ENCODE measurements around the gene SYCP2L. TPM values are rescaled to one million over a fixed set of nuclear protein-coding genes. Genes with fewer than 3 reads are reported as not detected.

Gene SYCP2L
- total and polyA plus RNA-seq, 2 of the 8 experiments (the other 6 are each of a cell fraction or from before 2014, with no cell fraction given), result 1.7 to 4.2 TPM

GRCh38 chr6:10957414-10957886 is 70.6 kb downstream of the SYCP2L start:
- Histone ChIP-seq H4K8ac (ENCODE audit: extremely low read depth, insufficient read depth, low read length) (no peak overlapping the region), H3K4me2 (ENCODE audit: insufficient read depth in 1 of 2, low read depth in 2 of 2, low read length in 2 of 2) (no peak overlapping the region), H3K23ac (ENCODE audit: insufficient read length) (no peak overlapping the region), H2BK5ac (ENCODE audit: low read depth, low read length) (no peak overlapping the region), H3K4ac (replicated peaks; ENCODE audit: insufficient read length, low read depth, low read length) (no peak overlapping the region), H3K79me1 (ENCODE audit: low read depth, low read length) (no peaks in the 10 kb centered on the region), H2BK120ac (replicated peaks; ENCODE audit: low read depth, low read length) (no peak overlapping the region), H4K5ac (ENCODE audit: insufficient read length, low read depth, low read length) (no peak overlapping the region), H2BK20ac (ENCODE audit: low read length) (no peak overlapping the region), H2AK5ac (ENCODE audit: low read depth, low read length) (no peak overlapping the region), H2BK15ac (ENCODE audit: low read length) (no peak overlapping the region), H3K56ac (replicated peaks; ENCODE audit: insufficient read length, low read depth, low read length) (no peak overlapping the region), H2BK12ac (ENCODE audit: low read depth, low read length) (no peak overlapping the region), H3K14ac (ENCODE audit: insufficient read length) (no peak overlapping the region), H3K79me2 (ENCODE audit: control insufficient read depth in 1 of 2, insufficient read depth in 2 of 2, low read length in 2 of 2) (no peaks in the 10 kb centered on the region), H3K9me3 (ENCODE audit: insufficient read depth in 2 of 2, low read depth in 1 of 2, low read length in 1 of 2) (no peaks in the 10 kb centered on the region), H3K4me3 (ENCODE audit: extremely low read depth in 1 of 4, insufficient read depth in 2 of 4, low read depth in 3 of 4, low read length in 4 of 4) (no peak overlapping the region), H3K36me3 (ENCODE audit: control insufficient read depth in 2 of 4, insufficient read depth in 4 of 4, low read length in 3 of 4) (no peaks in the 10 kb centered on the region), H3K18ac (ENCODE audit: extremely low read depth, low read length) (no peak overlapping the region), H3K27ac (ENCODE audit: low read depth, low read length) (no peak overlapping the region), H4K91ac (replicated peaks; ENCODE audit: insufficient read length, low read length) (no peak overlapping the region), H3K9ac (replicated peaks in 1 of 4; ENCODE audit: extremely low read depth in 1 of 4, low read depth in 3 of 4, low read length in 3 of 4) (no peak overlapping the region), H2AFZ (ENCODE audit: low read length) (no peak overlapping the region), H3K4me1 (replicated peaks in 1 of 4; ENCODE audit: control insufficient read depth in 3 of 4, insufficient read depth in 4 of 4, low read length in 3 of 4) (0 out of 7 replicates have a peak, but pooled peaks cover 0 to 3% (median 0%) of the 10 kb centered on the region in 4 experiments), H3K27me3 (replicated peaks in 1 of 4; ENCODE audit: control insufficient read depth in 3 of 4, extremely low read depth in 1 of 4, insufficient read depth in 3 of 4, low read length in 3 of 4) (peaks cover 13 to 31% (median 21%) of the 10 kb centered on the region in 4 experiments; a peak in 6 of 7 replicates), H3K23me2 (ENCODE audit: low read depth, low read length) (no peaks in the 10 kb centered on the region; the same call in 1 of the 2 replicates), H4K20me1 (replicated peaks in 1 of 2; ENCODE audit: control insufficient read depth in 1 of 2, insufficient read depth in 2 of 2, low read length in 2 of 2) (no peaks in the 10 kb centered on the region)
- 88% methylated on average over 6 of the region's 6 CpGs; no CpG with 5 or more reads in 1 of the 2 experiments for WGBS, 2 experiments (ENCODE audit: extremely low coverage in 1 of 2, insufficient coverage in 1 of 2, insufficient read length in 1 of 2, insufficient replicate concordance in 2 of 2, low coverage in 1 of 2, low lambda C conversion rate in 2 of 2, missing lambda C conversion rate in 1 of 2)
- FAIRE-seq, result no peak
- no peak for DNase-seq (ENCODE audit: low read depth in 1 of 2, low spot score in 2 of 2)
- ChIA-PET POLR2A (ENCODE audit: partially characterized antibody) (no interaction called here), CTCF (ENCODE audit: partially characterized antibody) (interaction anchor here (0.7 to 1.1 kb wide), 2 partner anchors 81 to 111 kb away, joined by 3 to 4 read pairs; no protein-coding TSS in a partner anchor)
- no peak for TF ChIP-seq CTCF (IDR thresholded peaks at IDR 0.05; ENCODE audit: control extremely low read depth in 1 of 3, insufficient read depth in 1 of 3, low read depth in 1 of 3, low read length in 3 of 3)
- no peak for TF ChIP-seq RNF2 (IDR thresholded peaks at IDR 0.05; ENCODE audit: borderline replicate concordance, low read depth, low read length, missing control alignments, poor library complexity, severe bottlenecking)
- TF ChIP-seq RAD21 (IDR thresholded peaks at IDR 0.05 in 1 of 2, conservative IDR thresholded peaks at IDR 0.05 in 1 of 2; ENCODE audit: low read depth in 2 of 2, low read length in 2 of 2), result no peak
- TF ChIP-seq JUN (IDR thresholded peaks at IDR 0.05; ENCODE audit: low read depth, low read length), result no peak
- no peak for TF ChIP-seq USF2 (IDR thresholded peaks at IDR 0.05; ENCODE audit: low read length)
- no peak for TF ChIP-seq KDM1A (IDR thresholded peaks at IDR 0.05; ENCODE audit: borderline replicate concordance, low read length)
- no peak for TF ChIP-seq CHD1 (IDR thresholded peaks at IDR 0.05; ENCODE audit: low read depth, low read length)
- no peak for TF ChIP-seq POLR2AphosphoS5 (IDR thresholded peaks at IDR 0.05; ENCODE audit: low read depth, low read length)
- TF ChIP-seq RXRA (IDR thresholded peaks at IDR 0.05; ENCODE audit: insufficient read depth, low read depth, low read length), result no peak
